Mesothelial cell of epicardium (in vitro differentiated cells): Measurements from ENCODE around the gene CALN1. TPM values are rescaled to one million over a fixed set of nuclear protein-coding genes. Genes with fewer than 3 reads are reported as not detected.

Source experiments
- DNase-seq, 2 experiments: peaks; one replicate each; pipeline ENCODE4 v3.0.0; 2021; ENCODE audit warnings: low spot score in 2 of 2; ENCODE audit not compliant: unreplicated experiment in 2 of 2
- H3K27ac Mint-ChIP-seq: 2 replicates; pipeline ENCODE4 v1.8.0; 2021; ENCODE audit warnings: mixed read lengths
- H3K27me3 Mint-ChIP-seq: 2 replicates; pipeline ENCODE4 v1.8.0; 2021; ENCODE audit warnings: low read depth, mixed read lengths
- H3K36me3 Mint-ChIP-seq: 2 replicates; pipeline ENCODE4 v1.8.0; 2021; ENCODE audit warnings: mixed read lengths
- H3K4me1 Mint-ChIP-seq: 2 replicates; pipeline ENCODE4 v1.8.0; 2021; ENCODE audit warnings: mixed read lengths
- H3K4me3 Mint-ChIP-seq: 2 replicates; pipeline ENCODE4 v1.8.0; 2021; ENCODE audit warnings: mild to moderate bottlenecking, moderate library complexity, mixed read lengths
- H3K9me3 Mint-ChIP-seq: 2 replicates; pipeline ENCODE4 v1.8.0; 2021; ENCODE audit warnings: mixed read lengths
- total RNA-seq: library from RNA; stranded (reverse); gene quantifications from 3 replicates; pipeline ENCODE4 v1.2.1, GENCODE V29; 2021
- TF ChIP-seq, protein P1 (sequence below): fragments of 200-600 bp; sonication (generic); IDR thresholded peaks from one replicate; pipeline ENCODE4 v1.5.0; 2021; ENCODE audit warnings: antibody characterized with exemption; ENCODE audit not compliant: unreplicated experiment

CALN1 gene
- total RNA-seq, 1 donor from 2014 or later: 1.1 TPM

DNA sequence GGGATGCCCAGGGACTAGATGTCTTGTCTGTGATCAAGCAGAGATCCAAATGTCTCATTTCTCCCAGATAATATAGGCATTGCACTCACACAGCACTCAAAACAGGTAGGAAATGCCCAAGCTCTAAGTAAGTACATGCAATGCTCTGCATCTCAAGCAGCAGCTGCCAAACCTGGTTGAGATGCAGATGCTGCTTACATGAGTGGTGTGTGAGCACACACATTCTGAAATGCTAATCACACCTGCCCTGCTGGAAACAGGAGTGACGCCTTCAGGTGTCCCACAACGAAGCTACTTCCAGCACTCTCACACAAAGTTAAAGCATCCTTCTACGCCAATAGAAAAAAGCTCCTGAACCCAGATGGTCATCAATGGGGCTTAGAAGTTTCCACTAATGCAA lies 132.9 kb downstream of the CALN1 start:
- H3K27me3 Mint-ChIP-seq: peaks cover 34% of the 10 kb centered on the region

GRCh38 chr7:72278550-72278949 lies 133.6 kb downstream of the CALN1 start:
- TF ChIP-seq, protein P1, sequence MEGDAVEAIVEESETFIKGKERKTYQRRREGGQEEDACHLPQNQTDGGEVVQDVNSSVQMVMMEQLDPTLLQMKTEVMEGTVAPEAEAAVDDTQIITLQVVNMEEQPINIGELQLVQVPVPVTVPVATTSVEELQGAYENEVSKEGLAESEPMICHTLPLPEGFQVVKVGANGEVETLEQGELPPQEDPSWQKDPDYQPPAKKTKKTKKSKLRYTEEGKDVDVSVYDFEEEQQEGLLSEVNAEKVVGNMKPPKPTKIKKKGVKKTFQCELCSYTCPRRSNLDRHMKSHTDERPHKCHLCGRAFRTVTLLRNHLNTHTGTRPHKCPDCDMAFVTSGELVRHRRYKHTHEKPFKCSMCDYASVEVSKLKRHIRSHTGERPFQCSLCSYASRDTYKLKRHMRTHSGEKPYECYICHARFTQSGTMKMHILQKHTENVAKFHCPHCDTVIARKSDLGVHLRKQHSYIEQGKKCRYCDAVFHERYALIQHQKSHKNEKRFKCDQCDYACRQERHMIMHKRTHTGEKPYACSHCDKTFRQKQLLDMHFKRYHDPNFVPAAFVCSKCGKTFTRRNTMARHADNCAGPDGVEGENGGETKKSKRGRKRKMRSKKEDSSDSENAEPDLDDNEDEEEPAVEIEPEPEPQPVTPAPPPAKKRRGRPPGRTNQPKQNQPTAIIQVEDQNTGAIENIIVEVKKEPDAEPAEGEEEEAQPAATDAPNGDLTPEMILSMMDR: no peak
- no peaks in the 10 kb centered on the region for H3K4me1 Mint-ChIP-seq
- H3K9me3 Mint-ChIP-seq: peaks cover 15% of the 10 kb centered on the region
- H3K4me3 Mint-ChIP-seq: no peak overlapping the region
- no peak for DNase-seq
- H3K36me3 Mint-ChIP-seq: no peaks in the 10 kb centered on the region
- H3K27ac Mint-ChIP-seq: no peak overlapping the region
- peaks cover 34% of the 10 kb centered on the region for H3K27me3 Mint-ChIP-seq

More for the DNA sequence above, 132.9 kb downstream of the CALN1 start:
- Mint-ChIP-seq H3K27ac (no peak overlapping the region), H3K36me3 (no peaks in the 10 kb centered on the region), H3K9me3 (peaks cover 18% of the 10 kb centered on the region), H3K4me1 (no peaks in the 10 kb centered on the region), H3K4me3 (no peak overlapping the region)
- TF ChIP-seq, protein P1: no peak
- DNase-seq: no peak

- no peaks in the 10 kb centered on the region for H3K36me3 Mint-ChIP-seq
- H3K27me3 Mint-ChIP-seq: peaks cover 28% of the 10 kb centered on the region
- DNase-seq: no peak
- no peaks in the 10 kb centered on the region for H3K4me1 Mint-ChIP-seq
- no peak overlapping the region for H3K27ac Mint-ChIP-seq
- no peak overlapping the region for H3K4me3 Mint-ChIP-seq
- peaks cover 19% of the 10 kb centered on the region for H3K9me3 Mint-ChIP-seq
- TF ChIP-seq, protein P1: no peak
Observed at GRCh38 chr7:72275382-72276070, 136.6 kb downstream of the CALN1 start.

DNA sequence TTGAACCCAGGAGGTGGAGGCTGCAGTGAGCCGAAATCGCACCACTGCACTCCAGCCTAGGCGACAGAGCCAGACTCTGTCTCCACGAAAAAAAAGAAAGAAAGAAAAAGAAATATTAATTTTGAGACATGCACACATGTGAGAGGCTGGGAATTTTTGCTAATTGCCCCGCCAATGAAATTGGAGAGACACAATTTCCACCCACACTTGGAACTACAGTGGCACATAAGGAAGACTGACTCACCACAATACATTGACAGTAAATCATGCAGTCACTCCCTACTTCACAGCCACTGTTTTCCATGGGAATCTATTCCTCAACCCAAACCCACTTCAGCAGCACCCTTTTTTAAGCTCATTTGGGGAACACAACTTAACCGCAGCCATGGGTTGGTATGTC lies 139.7 kb downstream of the CALN1 start:
- Mint-ChIP-seq H3K4me1 (no peaks in the 10 kb centered on the region), H3K27ac (no peak overlapping the region), H3K36me3 (peaks cover 1% of the 10 kb centered on the region), H3K27me3 (peaks cover 16% of the 10 kb centered on the region), H3K9me3 (peaks cover 27% of the 10 kb centered on the region), H3K4me3 (no peak overlapping the region)
- DNase-seq: no peak
- TF ChIP-seq, protein P1: no peak

- Mint-ChIP-seq H3K27me3 (peaks cover 16% of the 10 kb centered on the region), H3K4me3 (no peak overlapping the region), H3K27ac (no peak overlapping the region), H3K4me1 (no peaks in the 10 kb centered on the region), H3K36me3 (peaks cover 1% of the 10 kb centered on the region), H3K9me3 (peaks cover 14% of the 10 kb centered on the region)
- no peak for DNase-seq
- TF ChIP-seq, protein P1: no peak
Observed at GRCh38 chr7:72268796-72269195, 143.3 kb downstream of the CALN1 start.
